Activated CD8-positive, alpha-beta memory T cell treated with anti-CD3 and anti-CD28 coated beads, Interleukin-2, amount 10 ng/mL, durations not matched to agents 7 days and 5 days (primary cell): ENCODE data around the gene FUS. TPM values are rescaled to one million over a fixed set of nuclear protein-coding genes. Genes with fewer than 3 reads are reported as not detected.
"Not testable (repeated sequence)": the region's sequence is repeated elsewhere in the genome, so short reads cannot be mapped to it uniquely, and the experiment has no call there.

Source experiments
- ATAC-seq: fragments of 150-1000 bp; cut with Tn5 transposase; one replicate; pipeline ENCODE4 v1.10.0; 2021; ENCODE audit warnings: moderate library complexity
- CTCF ChIA-PET: fragments of 350-600 bp; sonication (Branson Sonifier 250); formaldehyde crosslinking; loops from one replicate; lab custom pipeline; 2021; ENCODE audit warnings: antibody characterized with exemption; lab: Charles Lee
- DNase-seq: peaks from one replicate; pipeline ENCODE4 v3.0.0-alpha.2; 2020
- H3K27ac Mint-ChIP-seq: one replicate; pipeline ENCODE4 v1.8.0; 2021; ENCODE audit warnings: mild to moderate bottlenecking, mixed read lengths
- H3K27me3 Mint-ChIP-seq: one replicate; pipeline ENCODE4 v1.8.0; 2021; ENCODE audit warnings: mixed read lengths
- H3K36me3 Mint-ChIP-seq: one replicate; pipeline ENCODE4 v1.8.0; 2021; ENCODE audit warnings: mild to moderate bottlenecking, mixed read lengths
- H3K4me1 Mint-ChIP-seq: one replicate; pipeline ENCODE4 v1.8.0; 2021; ENCODE audit warnings: mixed read lengths
- H3K4me3 Mint-ChIP-seq: one replicate; pipeline ENCODE4 v1.8.0; 2021; ENCODE audit warnings: mild to moderate bottlenecking, moderate library complexity, mixed read lengths
- H3K9me3 Mint-ChIP-seq: one replicate; pipeline ENCODE4 v1.8.0; 2022; ENCODE audit warnings: low read depth, mixed read lengths
- total RNA-seq, 2 experiments: library from RNA; stranded (reverse); gene quantifications; one replicate each; pipeline ENCODE4 v1.2.3, GENCODE V29; 2021

The FUS gene
- total RNA-seq, 2 experiments from 2014 or later, result 514 to 619 TPM

GRCh38 chr16:31192856-31193642 lies 13.1 kb downstream of the FUS start:
- H3K4me3 Mint-ChIP-seq, result no peak overlapping the region
- H3K36me3 Mint-ChIP-seq, result peaks cover 76% of the 10 kb centered on the region
- H3K27ac Mint-ChIP-seq, result peak overlapping the region; percentile 37
- H3K9me3 Mint-ChIP-seq, result no peaks in the 10 kb centered on the region
- CTCF ChIA-PET, result no interaction called here
- no peaks in the 10 kb centered on the region for H3K27me3 Mint-ChIP-seq
- peaks cover 62% of the 10 kb centered on the region for H3K4me1 Mint-ChIP-seq
- no peak for DNase-seq
- ATAC-seq, result no peak

GRCh38 chr16:31193874-31194273 lies 13.9 kb downstream of the FUS start:
- Mint-ChIP-seq H3K27me3 (no peaks in the 10 kb centered on the region), H3K36me3 (peaks cover 68% of the 10 kb centered on the region), H3K27ac (no peak overlapping the region), H3K9me3 (no peaks in the 10 kb centered on the region), H3K4me1 (peaks cover 62% of the 10 kb centered on the region), H3K4me3 (no peak overlapping the region)
- ATAC-seq (no peak), DNase-seq (no peak)
- CTCF ChIA-PET, result no interaction called here

GRCh38 chr16:31194898-31195297 lies 15.0 kb downstream of the FUS start:
- Mint-ChIP-seq H3K4me3 (no peak overlapping the region), H3K27ac (peak overlapping the region; percentile 39), H3K27me3 (no peaks in the 10 kb centered on the region), H3K36me3 (peaks cover 66% of the 10 kb centered on the region), H3K9me3 (no peaks in the 10 kb centered on the region), H3K4me1 (peaks cover 63% of the 10 kb centered on the region)
- DNase-seq, result no peak
- CTCF ChIA-PET, result no interaction called here
- ATAC-seq, result no peak

- ATAC-seq, CTCF ChIA-PET, H3K9me3 Mint-ChIP-seq, H3K27ac Mint-ChIP-seq, H3K4me3 Mint-ChIP-seq, DNase-seq, H3K27me3 Mint-ChIP-seq: not testable (repeated sequence)
- Mint-ChIP-seq H3K4me1 (peaks cover 63% of the 10 kb centered on the region), H3K36me3 (peaks cover 59% of the 10 kb centered on the region)
Observed at GRCh38 chr16:31195861-31196260, 15.9 kb downstream of the FUS start.

- Mint-ChIP-seq H3K36me3 (peaks cover 56% of the 10 kb centered on the region), H3K9me3 (no peaks in the 10 kb centered on the region), H3K4me1 (peaks cover 66% of the 10 kb centered on the region), H3K27me3 (no peaks in the 10 kb centered on the region), H3K27ac (no peak overlapping the region), H3K4me3 (no peak overlapping the region)
- no peak for DNase-seq
- CTCF ChIA-PET, result interaction anchor here (0.5 kb wide), 1 partner anchor 80 kb away, joined by 3 read pairs; no protein-coding TSS in a partner anchor
- no peak for ATAC-seq
Observed at GRCh38 chr16:31196324-31197088, 16.6 kb downstream of the FUS start.

GRCh38 chr16:31198207-31198882 lies 18.4 kb downstream of the FUS start:
- DNase-seq, result no peak
- Mint-ChIP-seq H3K9me3 (no peaks in the 10 kb centered on the region), H3K4me3 (no peak overlapping the region), H3K27ac (peak overlapping the region; percentile 63), H3K27me3 (no peaks in the 10 kb centered on the region), H3K36me3 (peaks cover 42% of the 10 kb centered on the region), H3K4me1 (peaks cover 63% of the 10 kb centered on the region)
- no peak for ATAC-seq
- CTCF ChIA-PET, result interaction anchor here (1.0 to 1.6 kb wide), 6 partner anchors 18 to 247 kb away, joined by 3 to 4 read pairs (median 4); partner anchors contain the start of gene PYDC1

GRCh38 chr16:31199430-31200041 lies 19.6 kb downstream of the FUS start:
- Mint-ChIP-seq H3K27ac (peak overlapping the region; percentile 63), H3K36me3 (peaks cover 35% of the 10 kb centered on the region), H3K9me3 (no peaks in the 10 kb centered on the region), H3K27me3 (no peaks in the 10 kb centered on the region), H3K4me1 (peaks cover 66% of the 10 kb centered on the region), H3K4me3 (peak overlapping the region; percentile 1)
- DNase-seq (no peak), ATAC-seq (no peak)
- CTCF ChIA-PET, result interaction anchor here (1.6 to 3.9 kb wide), 3 partner anchors 184 to 246 kb away, joined by 4 to 31 read pairs (median 26); partner anchors contain the start of gene ZNF843

- Mint-ChIP-seq H3K4me1 (peaks cover 67% of the 10 kb centered on the region), H3K36me3 (peaks cover 30% of the 10 kb centered on the region), H3K27ac (peak overlapping the region; percentile 63)
- ATAC-seq, H3K9me3 Mint-ChIP-seq, H3K27me3 Mint-ChIP-seq, DNase-seq, H3K4me3 Mint-ChIP-seq: not testable (repeated sequence)
- CTCF ChIA-PET, result interaction anchor here (1.0 to 3.9 kb wide), 14 partner anchors 8 to 260 kb away, joined by 3 to 31 read pairs (median 5); partner anchors contain the start of genes FUS, PYDC1 and ZNF843
Observed at GRCh38 chr16:31200111-31200510, 20.2 kb downstream of the FUS start.

- Mint-ChIP-seq H3K27ac (peak overlapping the region; percentile 79), H3K27me3 (no peaks in the 10 kb centered on the region), H3K4me1 (peaks cover 67% of the 10 kb centered on the region), H3K36me3 (peaks cover 25% of the 10 kb centered on the region), H3K9me3 (no peaks in the 10 kb centered on the region), H3K4me3 (peak overlapping the region; percentile 90)
- DNase-seq, result peak; percentile 84
- peak; percentile 54 for ATAC-seq
- CTCF ChIA-PET, result interaction anchor here (1.0 to 3.9 kb wide), 24 partner anchors 9 to 673 kb away, joined by 3 to 31 read pairs (median 4); partner anchors contain the start of genes ARMC5, FUS, HSD3B7 and PYDC1
Observed at GRCh38 chr16:31200821-31201568, 21.1 kb downstream of the FUS start.

GRCh38 chr16:31201582-31202413 lies 21.9 kb downstream of the FUS start:
- peaks cover 17% of the 10 kb centered on the region for H3K36me3 Mint-ChIP-seq
- DNase-seq (peak; percentile 60), ATAC-seq (peak; percentile 63)
- H3K27me3 Mint-ChIP-seq, result peaks cover 4% of the 10 kb centered on the region
- H3K27ac Mint-ChIP-seq, result peak overlapping the region; percentile 79
- H3K4me1 Mint-ChIP-seq, result peaks cover 61% of the 10 kb centered on the region
- CTCF ChIA-PET, result interaction anchor here (0.6 to 3.9 kb wide), 28 partner anchors 11 to 672 kb away, joined by 3 to 31 read pairs (median 4); partner anchors contain the start of genes ARMC5, FUS, HSD3B7 and PYDC1
- peak overlapping the region; percentile 90 for H3K4me3 Mint-ChIP-seq
- no peaks in the 10 kb centered on the region for H3K9me3 Mint-ChIP-seq
